Endothelial cell of umbilical vein (primary cell): ENCODE data around the gene PSD4. TPM values are rescaled to one million over a fixed set of nuclear protein-coding genes. Genes with fewer than 3 reads are reported as not detected.
"Not testable (repeated sequence)": the region's sequence is repeated elsewhere in the genome, so short reads cannot be mapped to it uniquely, and the experiment has no call there.

Source experiments
- BruUV-seq: library from RNA; stranded (reverse); fragments of 400-500 nt; replicated peaks from 2 replicates; lab custom pipeline; 2021; lab: Mats Ljungman, UMichigan
- CTCF ChIA-PET: fragments of 300-600, 350-600 bp; sonication (Branson Sonifier 250); formaldehyde crosslinking; loops from one replicate; lab custom pipeline; 2021; ENCODE audit warnings: antibody characterized with exemption, inconsistent platforms; lab: Charles Lee
- POLR2A ChIA-PET: fragments of 300-600, 350-600 bp; sonication (Branson Sonifier 250); formaldehyde crosslinking; loops from one replicate; lab custom pipeline; 2021; ENCODE audit warnings: antibody characterized with exemption, inconsistent platforms; lab: Charles Lee
- DNase-seq: peaks from one replicate; pipeline ENCODE4 v3.0.0-alpha.2; 2011; ENCODE audit warnings: low read depth, low spot score
- FAIRE-seq: peaks from 2 replicates; lab custom pipeline; 2011; peaks lifted over from hg19 to GRCh38; lab: Jason Lieb, UNC
- H2AFZ ChIP-seq: 2 replicates; pipeline ENCODE4 v1.6.0; 2012; ENCODE audit warnings: low read depth, low read length, control low read depth, inconsistent platforms
- H3K27ac ChIP-seq: 2 replicates; pipeline ENCODE4 v1.5.1; 2011; ENCODE audit warnings: low read depth, mild to moderate bottlenecking, control low read depth, low read length, moderate library complexity; ENCODE audit not compliant: insufficient read depth
- H3K27me3 ChIP-seq, 2 experiments: 2 replicates each; pipeline versions ENCODE4 v1.6.0 to v1.6.1; 2011; ENCODE audit warnings: low read length in 2 of 2, mixed read lengths in 1 of 2; ENCODE audit not compliant: control insufficient read depth in 2 of 2, insufficient read depth in 2 of 2
- H3K36me3 ChIP-seq, 2 experiments: 2 replicates in 1 of 2; 3 replicates in 1 of 2; pipeline ENCODE4 v1.5.1; 2011; ENCODE audit warnings: low read length in 2 of 2, mild to moderate bottlenecking in 1 of 2, moderate library complexity in 1 of 2; ENCODE audit not compliant: control insufficient read depth in 2 of 2, insufficient read depth in 2 of 2; ENCODE audit errors: extremely low read depth in 1 of 2
- H3K4me1 ChIP-seq: 3 replicates; pipeline ENCODE4 v1.5.1; 2011; ENCODE audit warnings: mild to moderate bottlenecking, low read length; ENCODE audit not compliant: control insufficient read depth, insufficient read depth; ENCODE audit errors: extremely low read depth
- H3K4me2 ChIP-seq: 2 replicates; pipeline ENCODE4 v1.6.1; 2011; ENCODE audit warnings: low read length, control low read depth, mixed read lengths; ENCODE audit not compliant: insufficient read depth
- H3K4me3 ChIP-seq, 3 experiments: fragments of 200-600 bp in 1 of 3; sonication (generic), shearing (Covaris generic) in 1 of 3; replicated peaks in 1 of 3; 2 replicates each; pipeline ENCODE4 v1.5.1; 2011 to 2016; ENCODE audit warnings: control low read depth in 3 of 3, low read length in 3 of 3, mild to moderate bottlenecking in 2 of 3, inconsistent platforms in 1 of 3, low read depth in 1 of 3, moderate library complexity in 1 of 3; ENCODE audit not compliant: insufficient read depth in 1 of 3
- H3K79me2 ChIP-seq: 2 replicates; pipeline ENCODE4 v1.6.0; 2012; ENCODE audit warnings: low read length, inconsistent platforms; ENCODE audit not compliant: control insufficient read depth, insufficient read depth
- H3K9ac ChIP-seq: replicated peaks from 2 replicates; pipeline ENCODE3; 2011; ENCODE audit warnings: low read length, control low read depth; ENCODE audit not compliant: insufficient read depth; ENCODE audit errors: extremely low read depth
- H3K9me1 ChIP-seq: replicated peaks from 3 replicates; pipeline ENCODE4 v1.6.0; 2011; ENCODE audit warnings: mild to moderate bottlenecking, low read length; ENCODE audit not compliant: control insufficient read depth, insufficient read depth; ENCODE audit errors: extremely low read depth
- H3K9me3 ChIP-seq: replicated peaks from 2 replicates; pipeline ENCODE4 v1.5.1; 2012; ENCODE audit warnings: low read length, inconsistent platforms; ENCODE audit not compliant: control insufficient read depth, insufficient read depth
- H4K20me1 ChIP-seq: replicated peaks from 2 replicates; pipeline ENCODE3; 2011; ENCODE audit warnings: mild to moderate bottlenecking, low read length; ENCODE audit not compliant: control insufficient read depth, insufficient read depth; ENCODE audit errors: extremely low read depth
- EZH2 ChIP-seq: IDR thresholded peaks from 2 replicates; pipeline ENCODE4 v1.6.1; 2012; ENCODE audit warnings: borderline replicate concordance, low read depth, mild to moderate bottlenecking, moderate library complexity, low read length, inconsistent platforms; ENCODE audit not compliant: severe bottlenecking
- FOS ChIP-seq: IDR thresholded peaks from 2 replicates; pipeline ENCODE4 v1.6.1; 2011; ENCODE audit warnings: mild to moderate bottlenecking, low read length, moderate library complexity, borderline replicate concordance; ENCODE audit not compliant: insufficient read depth
- GATA2 ChIP-seq: IDR thresholded peaks from 2 replicates; pipeline ENCODE4 v1.7.0; 2011; ENCODE audit warnings: low read depth, mild to moderate bottlenecking, moderate library complexity, mixed read lengths, low read length; ENCODE audit not compliant: insufficient read length, insufficient read depth
- JUN ChIP-seq: IDR thresholded peaks from 2 replicates; pipeline ENCODE4 v1.6.1; 2011; ENCODE audit warnings: borderline replicate concordance, low read depth; ENCODE audit not compliant: insufficient read length, insufficient read depth
- MYC ChIP-seq: IDR thresholded peaks from one replicate; pipeline ENCODE4 v1.6.1; 2011; ENCODE audit warnings: mild to moderate bottlenecking, low read depth, low read length
- POLR2A ChIP-seq: IDR thresholded peaks from 2 replicates; pipeline ENCODE4 v1.6.1; 2012; ENCODE audit warnings: low read depth, mild to moderate bottlenecking, control low read depth, low read length
- POLR2AphosphoS5 ChIP-seq: IDR thresholded peaks from 2 replicates; pipeline ENCODE4 v1.6.1; 2012; ENCODE audit warnings: low read depth, mild to moderate bottlenecking, control low read depth, low read length, moderate library complexity; ENCODE audit not compliant: insufficient read depth
- dilution Hi-C: fragments of 300-500 bp; cut with MboI; formaldehyde crosslinking; loops from one replicate; pipeline ENCODE4 v1.15.0; 2019; ENCODE audit warnings: low sequenced_read_pairs; ENCODE audit not compliant: extremely low pct_ligation_motif_present
- intact Hi-C: fragments of 100-400 bp; cut with micrococcal nuclease; formaldehyde crosslinking; loops from one replicate; pipeline ENCODE4 v1.10.0; 2022
- polyA plus RNA-seq, 4 experiments: library from polyadenylated mRNA; depleted of rRNA in 3 of 4; stranded (reverse) in 3 of 4; unstranded in 1 of 4; fragments of >200 nt; gene quantifications; 2 replicates each; pipeline versions ENCODE4 v1.2.1 to v1.2.3, GENCODE V29; 2011 to 2012; ENCODE audit warnings: missing spikeins in 1 of 4
- total RNA-seq: library from RNA; stranded (reverse); gene quantifications from 2 replicates; pipeline ENCODE4 v1.2.3, GENCODE V29; 2021
- TF ChIP-seq, protein P1 (sequence below): IDR thresholded peaks from 2 replicates; pipeline ENCODE4 v1.6.1; 2011; ENCODE audit not compliant: insufficient read depth, insufficient read length
- TF ChIP-seq, protein P2 (sequence below), 2 donors: IDR thresholded peaks; 1 replicate in 1 of 2; 2 replicates in 1 of 2; pipeline ENCODE4 v1.5.1; 2011; ENCODE audit warnings: low read length in 2 of 2, mild to moderate bottlenecking in 2 of 2, moderate library complexity in 2 of 2, control low read depth in 1 of 2, inconsistent platforms in 1 of 2, low read depth in 1 of 2; ENCODE audit not compliant: insufficient read depth in 1 of 2; ENCODE audit errors: extremely low read depth in 1 of 2

PSD4 gene
- total and polyA plus RNA-seq, 2 donors (not counting 3 experiments of a cell fraction or from before 2014, with no cell fraction given): 0.01 to 0.24 TPM

- H3K27ac ChIP-seq, H3K4me1 ChIP-seq, H3K9me3 ChIP-seq, H2AFZ ChIP-seq, H3K9me1 ChIP-seq, H3K27me3 ChIP-seq, H4K20me1 ChIP-seq, H3K4me2 ChIP-seq, H3K36me3 ChIP-seq, dilution Hi-C loops, H3K79me2 ChIP-seq, intact Hi-C loops, H3K9ac ChIP-seq, FAIRE-seq, BruUV-seq: not testable (repeated sequence)
- POLR2A ChIA-PET: interaction anchor here (1.1 kb wide), 1 partner anchor 19 kb away, joined by 4 read pairs; no protein-coding TSS in a partner anchor
- peak; percentile 83 for DNase-seq
- TF ChIP-seq POLR2A: peak; percentile 74
- peak overlapping the region in 1 of 3 experiments; percentile 89 for H3K4me3 ChIP-seq
- CTCF ChIA-PET: interaction anchor here (0.7 to 1.7 kb wide), 7 partner anchors 14 to 97 kb away, joined by 3 to 15 read pairs (median 4); no protein-coding TSS in a partner anchor
These were observed 61.8 kb downstream of the PSD4 start for GRCh38 chr2:113235347-113236226.

GRCh38 chr2:113236367-113237159 lies 62.8 kb downstream of the PSD4 start:
- dilution Hi-C loops (no loop called here), intact Hi-C loops (no loop called here)
- no peak overlapping the region for H2AFZ ChIP-seq
- no peak overlapping the region for H3K9ac ChIP-seq
- no peaks in the 10 kb centered on the region for H4K20me1 ChIP-seq
- no peaks in the 10 kb centered on the region for H3K36me3 ChIP-seq
- peaks cover 18% of the 10 kb centered on the region for H3K4me1 ChIP-seq
- H3K4me3 ChIP-seq: peak overlapping the region in 1 of 3 experiments; percentile 89
- H3K27ac ChIP-seq: no peak overlapping the region
- ChIA-PET CTCF (interaction anchor here (0.7 to 6.2 kb wide), 5 partner anchors 13 to 32 kb away, joined by 4 to 53 read pairs (median 9); no protein-coding TSS in a partner anchor), POLR2A (no interaction called here)
- DNase-seq (no peak), FAIRE-seq (no peak)
- TF ChIP-seq GATA2 (no peak), POLR2A (no peak), EZH2 (no peak), FOS (no peak), MYC (no peak), POLR2AphosphoS5 (no peak), JUN (no peak)
- TF ChIP-seq, protein P1, sequence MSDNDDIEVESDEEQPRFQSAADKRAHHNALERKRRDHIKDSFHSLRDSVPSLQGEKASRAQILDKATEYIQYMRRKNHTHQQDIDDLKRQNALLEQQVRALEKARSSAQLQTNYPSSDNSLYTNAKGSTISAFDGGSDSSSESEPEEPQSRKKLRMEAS: no peak
- TF ChIP-seq, protein P2, sequence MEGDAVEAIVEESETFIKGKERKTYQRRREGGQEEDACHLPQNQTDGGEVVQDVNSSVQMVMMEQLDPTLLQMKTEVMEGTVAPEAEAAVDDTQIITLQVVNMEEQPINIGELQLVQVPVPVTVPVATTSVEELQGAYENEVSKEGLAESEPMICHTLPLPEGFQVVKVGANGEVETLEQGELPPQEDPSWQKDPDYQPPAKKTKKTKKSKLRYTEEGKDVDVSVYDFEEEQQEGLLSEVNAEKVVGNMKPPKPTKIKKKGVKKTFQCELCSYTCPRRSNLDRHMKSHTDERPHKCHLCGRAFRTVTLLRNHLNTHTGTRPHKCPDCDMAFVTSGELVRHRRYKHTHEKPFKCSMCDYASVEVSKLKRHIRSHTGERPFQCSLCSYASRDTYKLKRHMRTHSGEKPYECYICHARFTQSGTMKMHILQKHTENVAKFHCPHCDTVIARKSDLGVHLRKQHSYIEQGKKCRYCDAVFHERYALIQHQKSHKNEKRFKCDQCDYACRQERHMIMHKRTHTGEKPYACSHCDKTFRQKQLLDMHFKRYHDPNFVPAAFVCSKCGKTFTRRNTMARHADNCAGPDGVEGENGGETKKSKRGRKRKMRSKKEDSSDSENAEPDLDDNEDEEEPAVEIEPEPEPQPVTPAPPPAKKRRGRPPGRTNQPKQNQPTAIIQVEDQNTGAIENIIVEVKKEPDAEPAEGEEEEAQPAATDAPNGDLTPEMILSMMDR (IDR thresholded peaks at IDR 0.05; ENCODE audit: extremely low read depth in 1 of 2, insufficient read depth in 1 of 2, low read depth in 1 of 2, low read length in 2 of 2): no peak
- no TSS peak for BruUV-seq
- H3K4me2 ChIP-seq: no peak overlapping the region
- H3K9me1 ChIP-seq: no peaks in the 10 kb centered on the region
- no peaks in the 10 kb centered on the region for H3K27me3 ChIP-seq
- H3K79me2 ChIP-seq: no peaks in the 10 kb centered on the region
- H3K9me3 ChIP-seq: no peaks in the 10 kb centered on the region
